GM12878 (cell line): Measurements from ENCODE around the gene COL15A1. TPM values are rescaled to one million over a fixed set of nuclear protein-coding genes. Genes with fewer than 3 reads are reported as not detected.

Experiments used
- ATAC-seq: fragments of 200-7000 bp; cut with Tn5 transposase; 3 replicates; pipeline ENCODE4 v1.9.1; 2020; ENCODE audit warnings: mild to moderate bottlenecking, moderate library complexity
- BruUV-seq: library from RNA; stranded (reverse); fragments of 400-500 nt; replicated peaks from 2 replicates; lab custom pipeline; 2021; lab: Mats Ljungman, UMichigan
- CTCF ChIA-PET: fragments of 300-600 bp; sonication (Branson Sonifier 250); formaldehyde crosslinking; extraction: SDS; loops from one replicate; lab custom pipeline; 2021; ENCODE audit warnings: inconsistent platforms; lab: Yijun Ruan, JAX
- POLR2A ChIA-PET: fragments of 350-600 bp; formaldehyde crosslinking; extraction: SDS; loops from one replicate; lab custom pipeline; 2021; ENCODE audit warnings: inconsistent platforms; lab: Charles Lee
- RAD21 ChIA-PET: fragments of 300-600 bp; sonication (Branson Sonifier 250); formaldehyde crosslinking; loops from one replicate; lab custom pipeline; 2023; ENCODE audit warnings: antibody characterized with exemption; ENCODE audit not compliant: unreplicated experiment; lab: Charles Lee
- SMC1A ChIA-PET: fragments of 300-600 bp; sonication (Branson Sonifier 250); formaldehyde crosslinking; loops from one replicate; lab custom pipeline; 2023; ENCODE audit not compliant: unreplicated experiment, uncharacterized antibody; lab: Charles Lee
- DNase-seq: peaks from one replicate; pipeline ENCODE4 v3.0.0-alpha.2; 2011; ENCODE audit warnings: low read depth, low spot score
- FAIRE-seq: peaks from 3 replicates; lab custom pipeline; 2011; peaks lifted over from hg19 to GRCh38; lab: Jason Lieb, UNC
- H2AFZ ChIP-seq: 2 replicates; pipeline ENCODE4 v1.6.0; 2011; ENCODE audit warnings: low read depth, low read length, control low read depth; ENCODE audit not compliant: control insufficient read depth
- H3K27ac ChIP-seq: 2 replicates; pipeline ENCODE4 v1.5.1; 2011; ENCODE audit warnings: control low read depth; ENCODE audit not compliant: control insufficient read depth, insufficient read depth
- H3K27me3 ChIP-seq, 2 experiments: replicated peaks in 1 of 2; 2 replicates each; pipeline versions ENCODE4 v1.6.0 to v1.6.1; 2011; ENCODE audit warnings: low read length in 1 of 2; ENCODE audit not compliant: control insufficient read depth in 2 of 2, insufficient read depth in 2 of 2
- H3K36me3 ChIP-seq, 2 experiments: 2 replicates each; pipeline ENCODE4 v1.5.1; 2011; ENCODE audit warnings: low read length in 1 of 2; ENCODE audit not compliant: control insufficient read depth in 2 of 2, insufficient read depth in 2 of 2
- H3K4me1 ChIP-seq: 2 replicates; pipeline ENCODE4 v1.6.1; 2011; ENCODE audit warnings: mild to moderate bottlenecking, low read length, moderate library complexity, mixed read lengths; ENCODE audit not compliant: control insufficient read depth, insufficient read depth
- H3K4me2 ChIP-seq: 2 replicates; pipeline ENCODE4 v1.6.0; 2011; ENCODE audit warnings: control low read depth; ENCODE audit not compliant: control insufficient read depth, insufficient read depth
- H3K4me3 ChIP-seq: fragments of 200-600 bp; sonication (generic); 2 replicates; pipeline ENCODE4 v1.5.1; 2016
- H3K79me2 ChIP-seq: 2 replicates; pipeline ENCODE4 v1.6.0; 2011; ENCODE audit warnings: low read length; ENCODE audit not compliant: control insufficient read depth, insufficient read depth
- H3K9ac ChIP-seq: 2 replicates; pipeline ENCODE4 v1.8.0; 2011; ENCODE audit warnings: low read length, control low read depth, mixed read lengths; ENCODE audit not compliant: control insufficient read depth, insufficient read depth
- H3K9me3 ChIP-seq: replicated peaks from 3 replicates; pipeline ENCODE4 v1.5.1; 2011; ENCODE audit warnings: mild to moderate bottlenecking, low read length; ENCODE audit not compliant: control insufficient read depth, insufficient read depth
- H4K20me1 ChIP-seq: 2 replicates; pipeline ENCODE4 v1.6.0; 2011; ENCODE audit not compliant: control insufficient read depth, insufficient read depth
- E2F8 ChIP-seq: fragments of 450-650 bp; IDR thresholded peaks from 2 replicates; pipeline ENCODE4 v1.6.1; 2018; ENCODE audit warnings: mild to moderate bottlenecking, low read depth, moderate library complexity; ENCODE audit not compliant: partially characterized antibody
- FOS ChIP-seq: IDR thresholded peaks from 3 replicates; pipeline ENCODE4 v1.6.1; 2011; ENCODE audit warnings: borderline replicate concordance; ENCODE audit not compliant: insufficient read length; ENCODE audit errors: extremely low read depth
- IKZF1 ChIP-seq: fragments of 450-650 bp; conservative IDR thresholded peaks from 2 replicates; pipeline ENCODE4 v1.6.1; 2017; ENCODE audit warnings: antibody characterized with exemption, mild to moderate bottlenecking
- LARP7 ChIP-seq: fragments of 450-650 bp; IDR thresholded peaks from 2 replicates; pipeline ENCODE4 v1.6.1; 2017; ENCODE audit warnings: mild to moderate bottlenecking
- RBBP5 ChIP-seq: fragments of 200-600 bp; sonication (generic); conservative IDR thresholded peaks from 2 replicates; pipeline ENCODE4 v1.6.1; 2016
- ZNF217 ChIP-seq: fragments of 450-650 bp; IDR thresholded peaks from 2 replicates; pipeline ENCODE4 v1.6.1; 2017; ENCODE audit warnings: antibody characterized with exemption, mild to moderate bottlenecking
- WGBS: methylation state at CpG from one replicate; pipeline ENCODE4 v1.1.6; 2016; ENCODE audit warnings: low lambda C conversion rate; ENCODE audit not compliant: insufficient replicate concordance, insufficient coverage; ENCODE audit errors: missing lambda C conversion rate; 5-methylcytosine and 5-hydroxymethylcytosine counted together
- in situ Hi-C: fragments of 300-500 bp; cut with MboI; formaldehyde crosslinking; loops from 9 replicates; pipeline ENCODE4 v1.14.3; 2018; ENCODE audit warnings: mixed read lengths
- intact Hi-C: fragments of 100-400 bp; cut with micrococcal nuclease; formaldehyde crosslinking; loops from one replicate; pipeline ENCODE4 v1.14.2; 2022; ENCODE audit not compliant: unreplicated experiment
- polyA plus RNA-seq, 11 experiments: library from polyadenylated mRNA; depleted of rRNA in 4 of 11; unstranded in 6 of 11; stranded (reverse) in 5 of 11; fragments of >200 nt; fragmentation: Nextera tagmentation in 4 of 11; fragmentation: Illumina TruSeq in 1 of 11; extraction: Ambion mirVana in 4 of 11; extraction: Trizol in 1 of 11; gene quantifications; 1 replicate in 1 of 11; 2 replicates in 10 of 11; pipeline versions ENCODE4 v1.2.1 to v1.2.3, GENCODE V29; 2011 to 2016; ENCODE audit warnings: inconsistent platforms in 2 of 11, missing spikeins in 2 of 11, low read depth in 1 of 11
- total RNA-seq, 4 experiments: library from RNA; depleted of rRNA in 3 of 4; stranded (reverse); fragments of >200 nt in 3 of 4; fragmentation: Illumina TruSeq in 1 of 4; extraction: Trizol in 1 of 4; gene quantifications; 2 replicates each; pipeline versions ENCODE4 v1.2.1 to v1.2.3, GENCODE V29; 2013 to 2021

The COL15A1 gene
- total and polyA plus RNA-seq, 10 of the 15 experiments (the other 5 are each of a cell fraction or from before 2014, with no cell fraction given), result 0.01 to 0.28 (median 0.06) TPM; not detected in 2

GRCh38 chr9:99050292-99050911 is 106.7 kb downstream of the COL15A1 start:
- POLR2A ChIA-PET, result no interaction called here
- H3K36me3 ChIP-seq, result no peaks in the 10 kb centered on the region
- H3K4me3 ChIP-seq, result no peak overlapping the region
- H3K4me2 ChIP-seq, result no peak overlapping the region
- no peaks in the 10 kb centered on the region for H4K20me1 ChIP-seq
- no peaks in the 10 kb centered on the region for H3K9me3 ChIP-seq
- no peak for FAIRE-seq
- no peak for ATAC-seq
- H3K9ac ChIP-seq, result no peak overlapping the region
- H3K27ac ChIP-seq, result no peak overlapping the region
- 75% methylated on average over 10 of the region's 10 CpGs for WGBS
- no peak for DNase-seq
- no peaks in the 10 kb centered on the region for H3K79me2 ChIP-seq
- no peaks in the 10 kb centered on the region for H3K27me3 ChIP-seq
- BruUV-seq, result no TSS peak
- SMC1A ChIA-PET, result no interaction called here
- intact Hi-C loops, result no loop called here
- no peaks in the 10 kb centered on the region for H3K4me1 ChIP-seq
- TF ChIP-seq LARP7 (no peak), IKZF1 (no peak), ZNF217 (no peak), E2F8 (no peak), RBBP5 (no peak), FOS (no peak)
- CTCF ChIA-PET, result no interaction called here
- RAD21 ChIA-PET, result no interaction called here
- in situ Hi-C loops, result no loop called here
- no peak overlapping the region for H2AFZ ChIP-seq
